ENCODE results near the gene TP73.

TP73 gene

DNA sequence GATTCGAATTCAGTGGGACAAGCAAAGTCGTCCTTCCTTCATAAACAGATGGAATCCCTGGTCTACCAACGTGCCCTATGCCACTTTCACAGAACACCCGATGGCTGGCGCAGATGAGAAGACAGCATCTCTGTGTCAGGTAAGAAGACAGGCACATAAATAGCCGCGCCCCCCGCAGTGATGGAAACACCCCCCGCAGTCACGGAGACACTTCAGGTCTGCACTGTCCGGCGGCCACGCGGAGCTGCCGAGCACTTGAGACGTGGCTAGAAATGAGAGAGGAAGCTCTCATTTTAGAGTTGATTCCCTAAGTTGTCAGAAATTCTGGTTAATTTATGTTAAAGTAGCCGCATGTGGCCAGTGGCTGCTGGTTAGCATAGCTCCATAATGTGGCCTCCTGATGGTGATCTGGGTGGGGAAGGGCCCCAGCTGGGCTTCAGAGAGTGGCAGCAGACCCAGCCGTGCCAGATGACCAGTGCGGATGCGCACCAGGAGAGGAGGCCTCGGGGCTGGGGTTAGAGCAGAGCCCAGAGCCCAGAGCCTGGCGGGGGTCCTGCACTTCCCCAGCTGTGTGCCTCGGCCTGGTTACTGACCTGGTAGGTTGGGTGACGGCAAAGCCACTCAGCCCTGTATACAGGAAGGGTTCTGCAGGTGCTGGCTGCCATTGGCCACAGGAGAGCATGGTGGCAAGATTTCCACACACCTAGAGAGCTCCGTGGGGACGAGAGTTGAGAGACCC lies 24.6 kb upstream of the TP73 start:
- CTCF ChIA-PET: no interaction called here
- POLR2A ChIA-PET: interaction anchor here (0.8 to 1.1 kb wide), 2 partner anchors 25 to 26 kb away, joined by 3 to 5 read pairs; partner anchors contain the start of gene TP73

DNA sequence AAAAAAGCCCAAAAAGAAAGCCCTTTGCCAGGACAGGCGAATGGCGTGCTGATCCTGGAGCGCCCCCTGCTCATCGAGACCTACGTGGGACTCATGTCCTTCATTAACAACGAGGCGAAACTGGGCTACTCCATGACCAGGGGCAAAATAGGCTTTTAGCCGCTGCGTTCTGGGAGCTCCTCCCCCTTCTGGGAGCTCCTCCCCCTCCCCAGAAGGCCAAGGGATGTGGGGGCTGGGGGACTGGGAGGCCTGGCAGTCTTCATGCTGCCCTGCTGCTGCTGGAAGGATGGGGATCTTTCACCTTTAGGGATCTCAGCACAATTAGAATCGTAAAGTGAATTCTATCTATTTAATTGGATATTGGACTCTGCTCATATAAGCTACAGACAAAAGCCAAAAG lies 23.9 kb upstream of the TP73 start:
- POLR2A ChIA-PET: interaction anchor here (0.8 to 1.1 kb wide), 2 partner anchors 24 to 25 kb away, joined by 3 to 5 read pairs; partner anchors contain the start of gene TP73

More for the DNA sequence above, 24.6 kb upstream of the TP73 start:
- no peak for TF ChIP-seq ARNT (IDR thresholded peaks at IDR 0.05)
- TF ChIP-seq, protein P1, sequence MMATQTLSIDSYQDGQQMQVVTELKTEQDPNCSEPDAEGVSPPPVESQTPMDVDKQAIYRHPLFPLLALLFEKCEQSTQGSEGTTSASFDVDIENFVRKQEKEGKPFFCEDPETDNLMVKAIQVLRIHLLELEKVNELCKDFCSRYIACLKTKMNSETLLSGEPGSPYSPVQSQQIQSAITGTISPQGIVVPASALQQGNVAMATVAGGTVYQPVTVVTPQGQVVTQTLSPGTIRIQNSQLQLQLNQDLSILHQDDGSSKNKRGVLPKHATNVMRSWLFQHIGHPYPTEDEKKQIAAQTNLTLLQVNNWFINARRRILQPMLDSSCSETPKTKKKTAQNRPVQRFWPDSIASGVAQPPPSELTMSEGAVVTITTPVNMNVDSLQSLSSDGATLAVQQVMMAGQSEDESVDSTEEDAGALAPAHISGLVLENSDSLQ (IDR thresholded peaks at IDR 0.05): no peak
- no peak for DNase-seq (ENCODE audit: extremely low spot score)

DNA sequence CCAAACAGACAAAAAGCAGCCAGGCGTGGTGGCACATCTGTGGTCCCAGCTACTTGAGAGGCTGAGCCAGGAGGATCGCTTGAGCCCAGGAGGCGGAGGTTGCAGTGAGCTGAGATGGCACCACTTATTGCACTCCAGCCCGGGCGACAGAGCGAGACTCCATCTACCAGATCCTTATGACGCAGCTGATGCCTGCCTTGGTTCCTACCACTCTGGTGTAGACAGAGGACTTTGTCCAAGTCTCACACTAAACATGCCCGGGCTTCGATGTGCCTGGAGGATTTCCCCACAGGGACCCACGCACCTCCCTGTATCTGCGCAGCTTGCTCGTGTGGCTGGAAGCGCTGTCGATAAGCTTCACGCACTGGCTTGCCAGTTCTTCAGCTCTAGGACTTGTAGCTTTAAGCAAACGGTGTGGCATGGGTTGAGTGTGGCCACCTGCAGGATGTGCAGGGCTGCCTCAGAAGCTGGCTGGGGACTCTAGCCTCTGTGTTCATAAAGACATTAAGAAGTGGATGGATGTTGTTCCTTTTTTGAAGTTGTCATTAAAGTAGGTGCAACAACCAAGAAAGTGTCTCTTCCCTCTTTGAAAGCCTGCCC lies 22.7 kb upstream of the TP73 start:
- no peak for DNase-seq (ENCODE audit: extremely low spot score)
- CTCF ChIA-PET: no interaction called here
- TF ChIP-seq SP1 (IDR thresholded peaks at IDR 0.05): no peak
- POLR2A ChIA-PET: interaction anchor here (1.2 kb wide), 1 partner anchor 20 kb away, joined by 3 read pairs; the partner anchor contains the start of gene WRAP73

More for the DNA sequence above, 23.9 kb upstream of the TP73 start:
- TF ChIP-seq L3MBTL2 (conservative IDR thresholded peaks at IDR 0.05): no peak
- TF ChIP-seq ARNT (IDR thresholded peaks at IDR 0.05): no peak
- no peak for TF ChIP-seq NFRKB (IDR thresholded peaks at IDR 0.05)
- no peak for TF ChIP-seq SP1 (IDR thresholded peaks at IDR 0.05)
- no peak for TF ChIP-seq FOXK2 (IDR thresholded peaks at IDR 0.05)
- TF ChIP-seq FOXA1 (IDR thresholded peaks at IDR 0.05): no peak
- TF ChIP-seq BHLHE40 (IDR thresholded peaks at IDR 0.05; ENCODE audit: borderline replicate concordance): no peak
- no peak for TF ChIP-seq TARDBP (IDR thresholded peaks at IDR 0.05)
- CTCF ChIA-PET: no interaction called here
- DNase-seq (ENCODE audit: extremely low spot score): no peak

DNA sequence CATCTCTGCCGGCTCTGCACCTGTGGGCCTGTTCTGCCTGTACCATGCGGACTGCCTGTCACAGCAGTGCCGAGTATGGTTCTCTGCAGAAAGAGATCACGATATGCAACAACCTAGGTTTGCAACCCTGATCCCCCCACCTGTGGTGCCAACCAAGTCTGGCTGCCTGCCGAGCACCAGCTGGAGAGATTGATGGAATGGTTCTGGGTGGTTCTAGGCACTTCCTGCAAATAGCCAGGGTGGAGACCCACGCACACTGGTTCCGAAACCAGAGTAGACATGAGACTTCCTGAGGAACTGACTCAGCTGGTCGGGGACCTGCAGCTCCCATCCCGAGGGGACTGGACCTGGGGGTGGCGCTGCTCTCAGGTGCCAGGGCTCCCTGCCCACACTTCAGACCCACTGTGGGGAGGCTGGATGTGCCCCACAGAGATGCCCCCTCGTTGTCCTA lies 22.1 kb upstream of the TP73 start:
- POLR2A ChIA-PET: interaction anchor here (1.2 kb wide), 1 partner anchor 20 kb away, joined by 3 read pairs; the partner anchor contains the start of gene WRAP73

DNA sequence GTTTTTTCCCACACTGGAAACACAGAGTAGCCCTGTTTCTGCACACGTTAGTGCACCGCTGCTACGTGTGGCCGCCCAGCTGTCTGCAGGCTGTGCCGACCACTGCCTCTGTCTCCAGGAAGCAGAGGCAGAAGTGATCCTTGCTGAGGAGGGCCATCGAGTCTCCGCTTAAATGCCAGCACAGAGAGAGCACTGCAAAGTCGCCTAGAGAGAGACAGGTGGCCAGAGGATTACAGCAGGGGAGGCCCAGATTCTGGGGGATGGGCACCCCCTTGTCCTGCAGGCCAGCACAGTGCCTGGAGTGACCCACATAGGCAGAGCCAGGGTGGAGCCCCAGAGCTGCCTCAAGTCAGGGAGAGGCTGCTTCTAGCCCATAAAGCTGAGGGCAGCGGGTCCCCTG lies 21.4 kb upstream of the TP73 start:
- ChIA-PET CTCF (no interaction called here), POLR2A (no interaction called here)
- no peak for TF ChIP-seq NFRKB (IDR thresholded peaks at IDR 0.05)
- no peak for TF ChIP-seq BHLHE40 (IDR thresholded peaks at IDR 0.05; ENCODE audit: borderline replicate concordance)
- no peak for TF ChIP-seq FOXA1 (IDR thresholded peaks at IDR 0.05)
- TF ChIP-seq TARDBP (IDR thresholded peaks at IDR 0.05): no peak
- TF ChIP-seq, protein P1 (IDR thresholded peaks at IDR 0.05): no peak
- no peak for TF ChIP-seq FOXM1 (IDR thresholded peaks at IDR 0.05; ENCODE audit: borderline replicate concordance)
- TF ChIP-seq LEF1 (IDR thresholded peaks at IDR 0.05; ENCODE audit: borderline replicate concordance): no peak
- TF ChIP-seq HDGF (IDR thresholded peaks at IDR 0.05; ENCODE audit: borderline replicate concordance): no peak
- TF ChIP-seq ELF4 (IDR thresholded peaks at IDR 0.05): no peak
- TF ChIP-seq ZNF384 (IDR thresholded peaks at IDR 0.05): no peak
- no peak for TF ChIP-seq FOXK2 (IDR thresholded peaks at IDR 0.05)
- TF ChIP-seq SUZ12 (IDR thresholded peaks at IDR 0.05): no peak
- no peak for TF ChIP-seq CTBP1 (IDR thresholded peaks at IDR 0.05; ENCODE audit: borderline replicate concordance)
- no peak for TF ChIP-seq SP1 (IDR thresholded peaks at IDR 0.05)
- no peak for TF ChIP-seq L3MBTL2 (conservative IDR thresholded peaks at IDR 0.05)
- no peak for TF ChIP-seq ARNT (IDR thresholded peaks at IDR 0.05)
- no peak for DNase-seq (ENCODE audit: extremely low spot score)

More for the DNA sequence above, 22.1 kb upstream of the TP73 start:
- TF ChIP-seq, protein P1 (IDR thresholded peaks at IDR 0.05): no peak
- TF ChIP-seq SP1 (IDR thresholded peaks at IDR 0.05) (no peak), FOXA1 (IDR thresholded peaks at IDR 0.05) (no peak), NFRKB (IDR thresholded peaks at IDR 0.05) (no peak), HDGF (IDR thresholded peaks at IDR 0.05; ENCODE audit: borderline replicate concordance) (no peak), CTBP1 (IDR thresholded peaks at IDR 0.05; ENCODE audit: borderline replicate concordance) (no peak), FOXM1 (IDR thresholded peaks at IDR 0.05; ENCODE audit: borderline replicate concordance) (no peak), SUZ12 (IDR thresholded peaks at IDR 0.05) (no peak), BHLHE40 (IDR thresholded peaks at IDR 0.05; ENCODE audit: borderline replicate concordance) (no peak), TARDBP (IDR thresholded peaks at IDR 0.05) (no peak)
- CTCF ChIA-PET: no interaction called here
- DNase-seq (ENCODE audit: extremely low spot score): no peak

DNA sequence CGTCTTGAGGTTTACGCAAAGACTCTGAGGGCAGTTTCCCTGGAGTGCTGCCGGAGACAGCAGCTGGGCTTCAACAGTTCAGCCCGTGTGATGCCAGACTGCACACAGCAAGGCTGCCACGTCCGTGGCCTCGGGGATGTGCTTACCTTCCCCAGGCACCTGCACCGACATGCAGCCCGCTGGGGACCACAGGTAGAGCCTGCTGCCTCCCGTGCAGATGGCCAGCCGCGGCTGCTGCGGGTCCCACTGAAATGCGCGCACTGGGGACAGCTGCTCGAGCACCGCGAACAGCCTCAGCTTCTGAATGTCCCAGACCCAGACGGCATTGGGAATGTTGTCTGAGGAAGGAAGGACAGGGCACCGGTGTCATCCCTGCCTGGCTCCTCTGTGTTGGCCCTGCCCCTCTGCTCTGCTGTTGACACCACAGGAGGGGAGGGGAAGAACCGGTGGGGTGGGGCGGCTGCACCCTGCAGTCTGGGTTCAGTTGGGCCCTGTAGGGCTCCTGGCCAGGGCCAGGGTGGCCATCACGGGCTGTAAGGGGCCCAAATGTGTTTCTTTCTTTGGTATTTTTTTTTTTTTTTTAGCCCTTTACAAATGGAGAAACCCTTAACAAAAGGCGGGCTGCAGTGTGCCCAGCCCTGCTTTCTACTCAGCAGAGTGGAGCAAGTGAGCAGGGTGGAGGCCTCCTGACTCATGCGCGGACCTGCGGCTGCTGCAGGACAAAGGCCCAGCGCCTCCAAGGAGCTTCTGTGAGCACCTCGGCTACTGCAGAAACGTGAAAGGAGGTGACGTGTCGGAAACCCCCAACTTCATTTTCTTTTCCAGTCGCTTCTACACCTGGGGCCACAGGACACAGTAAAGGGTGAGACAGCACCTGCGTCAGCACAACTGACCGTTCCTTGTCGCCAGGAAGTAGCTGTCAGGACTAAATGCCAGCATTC lies 20.7 kb upstream of the TP73 start:
- no peak for DNase-seq (ENCODE audit: extremely low spot score)
- no peak for TF ChIP-seq FOXK2 (IDR thresholded peaks at IDR 0.05)
- TF ChIP-seq HDGF (IDR thresholded peaks at IDR 0.05; ENCODE audit: borderline replicate concordance): no peak
- TF ChIP-seq ARNT (IDR thresholded peaks at IDR 0.05): no peak
- no peak for TF ChIP-seq LEF1 (IDR thresholded peaks at IDR 0.05; ENCODE audit: borderline replicate concordance)
- no peak for TF ChIP-seq SP1 (IDR thresholded peaks at IDR 0.05)
- no peak for TF ChIP-seq TARDBP (IDR thresholded peaks at IDR 0.05)
- no peak for TF ChIP-seq NFRKB (IDR thresholded peaks at IDR 0.05)
- ChIA-PET CTCF (interaction anchor here (0.6 kb wide), 1 partner anchor 178 kb away, joined by 3 read pairs; no protein-coding TSS in a partner anchor), POLR2A (no interaction called here)

Measured in HEK293T (cell line).